GM19238 (cell line): ENCODE results near the gene DPYD.
"Not testable (repeated sequence)": the region's sequence is repeated elsewhere in the genome, so short reads cannot be mapped to it uniquely, and the experiment has no call there.

Source experiments
- DNase-seq: peaks from one replicate; pipeline ENCODE4 v3.0.0; 2011; ENCODE audit warnings: low spot score; ENCODE audit not compliant: insufficient read length

The DPYD gene

GRCh38 chr1:97377432-97378034, 543.3 kb downstream of the DPYD start:
- DNase-seq: no peak

GRCh38 chr1:97373000-97373399, 547.8 kb downstream of the DPYD start:
- DNase-seq: no peak

GRCh38 chr1:97372531-97372930, 548.3 kb downstream of the DPYD start:
- DNase-seq: no peak

- no peak for DNase-seq
Observed at GRCh38 chr1:97368296-97368695, 552.5 kb downstream of the DPYD start.

GRCh38 chr1:97366984-97367383, 553.9 kb downstream of the DPYD start:
- DNase-seq: no peak

- DNase-seq: no peak
Observed at GRCh38 chr1:97365026-97365425, 555.8 kb downstream of the DPYD start.

- no peak for DNase-seq
Observed at GRCh38 chr1:97364086-97364485, 556.7 kb downstream of the DPYD start.

- DNase-seq: no peak
Observed at GRCh38 chr1:97356309-97356708, 564.5 kb downstream of the DPYD start.

- DNase-seq: no peak
Observed at GRCh38 chr1:97352936-97353382, 567.9 kb downstream of the DPYD start.

- DNase-seq: no peak
Observed at GRCh38 chr1:97351846-97352245, 569.0 kb downstream of the DPYD start.

- no peak for DNase-seq
Observed at GRCh38 chr1:97350662-97351061, 570.2 kb downstream of the DPYD start.

GRCh38 chr1:97350241-97350640, 570.6 kb downstream of the DPYD start:
- no peak for DNase-seq

GRCh38 chr1:97349794-97350193, 571.0 kb downstream of the DPYD start:
- DNase-seq: not testable (repeated sequence)

- DNase-seq: no peak
Observed at GRCh38 chr1:97348599-97349265, 572.1 kb downstream of the DPYD start.

- no peak for DNase-seq
Observed at GRCh38 chr1:97340951-97341350, 579.9 kb downstream of the DPYD start.

- no peak for DNase-seq
Observed at GRCh38 chr1:97338347-97338746, 582.5 kb downstream of the DPYD start.

- no peak for DNase-seq
Observed at GRCh38 chr1:97337250-97338030, 583.4 kb downstream of the DPYD start.

GRCh38 chr1:97334454-97334853, 586.4 kb downstream of the DPYD start:
- no peak for DNase-seq

GRCh38 chr1:97332716-97333115, 588.1 kb downstream of the DPYD start:
- DNase-seq: no peak

GRCh38 chr1:97331165-97331564, 589.7 kb downstream of the DPYD start:
- no peak for DNase-seq

- DNase-seq: no peak
Observed at GRCh38 chr1:97314685-97315084, 606.1 kb downstream of the DPYD start.

- no peak for DNase-seq
Observed at GRCh38 chr1:97308131-97308530, 612.7 kb downstream of the DPYD start.
